Cardiac muscle cell (in vitro differentiated cells and primary cell): ENCODE data around the gene OSBPL9. TPM values are rescaled to one million over a fixed set of nuclear protein-coding genes. Genes with fewer than 3 reads are reported as not detected.

Experiments used
- DNase-seq, 2 donors: peaks; one replicate each; pipeline versions ENCODE4 v3.0.0 to v3.0.0-alpha.2; 2010 to 2017; ENCODE audit warnings: low read depth in 1 of 2, low spot score in 1 of 2
- H3K27ac ChIP-seq: fragments of 200-600 bp; sonication (generic); 2 replicates; pipeline ENCODE4 v1.5.1; 2016
- H3K27me3 ChIP-seq: fragments of 200-600 bp; sonication (generic); 2 replicates; pipeline ENCODE4 v1.6.0; 2016; ENCODE audit warnings: control low read depth
- H3K36me3 ChIP-seq: fragments of 200-600 bp; sonication (generic); 2 replicates; pipeline ENCODE4 v1.5.1; 2016; ENCODE audit warnings: control low read depth
- H3K4me1 ChIP-seq: fragments of 200-600 bp; sonication (generic); 2 replicates; pipeline ENCODE4 v1.8.1; 2017; ENCODE audit warnings: low read depth, mild to moderate bottlenecking, mixed run types
- H3K4me3 ChIP-seq: fragments of 200-600 bp; sonication (generic); 2 replicates; pipeline ENCODE4 v1.5.1; 2016; ENCODE audit warnings: mild to moderate bottlenecking
- H3K9me3 ChIP-seq: fragments of 200-600 bp; sonication (generic); 2 replicates; pipeline ENCODE4 v1.5.1; 2017; ENCODE audit warnings: low read depth, mild to moderate bottlenecking, control low read depth
- polyA plus RNA-seq: library from polyadenylated mRNA; unstranded; fragments of >200 nt; fragmentation: Nextera tagmentation; extraction: Ambion mirVana; gene quantifications from 2 replicates; pipeline ENCODE4 v1.2.1, GENCODE V29; 2016
- total RNA-seq: library from RNA; depleted of rRNA; stranded (reverse); fragments of >200 nt; gene quantifications from 2 replicates; pipeline ENCODE4 v1.2.3, GENCODE V29; 2016
- TF ChIP-seq, protein P1 (sequence below): IDR thresholded peaks from 2 replicates; pipeline ENCODE4 v1.5.1; 2012; ENCODE audit warnings: low read depth, mild to moderate bottlenecking, low read length

OSBPL9 gene
- total and polyA plus RNA-seq, 2 experiments from 2014 or later: 103 to 104 TPM

DNA sequence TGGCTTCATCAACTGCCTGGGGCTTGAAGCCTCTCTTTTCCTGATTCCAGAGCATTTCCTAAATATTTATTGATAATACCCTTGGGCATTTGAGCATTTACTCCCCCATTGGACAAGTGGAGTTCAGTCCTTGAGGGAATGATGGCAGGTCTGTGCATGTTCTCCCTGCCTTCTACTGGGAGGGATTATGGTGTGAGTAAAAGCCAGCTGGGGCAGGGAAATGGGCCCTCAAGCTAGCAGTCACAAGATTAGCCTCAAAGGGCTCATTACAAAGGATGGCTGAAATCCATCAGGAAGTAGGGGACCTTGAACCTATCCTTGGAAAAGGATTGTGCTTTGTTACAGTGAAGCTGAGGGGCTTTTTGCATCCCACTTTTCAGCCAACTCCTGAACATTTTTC lies 24.2 kb upstream of the OSBPL9 start:
- DNase-seq: no peak
- H3K36me3 ChIP-seq: no peaks in the 10 kb centered on the region
- H3K9me3 ChIP-seq: no peaks in the 10 kb centered on the region
- no peaks in the 10 kb centered on the region for H3K27me3 ChIP-seq
- no peaks in the 10 kb centered on the region for H3K4me1 ChIP-seq
- H3K27ac ChIP-seq: no peak overlapping the region
- no peak overlapping the region for H3K4me3 ChIP-seq
- TF ChIP-seq, protein P1, sequence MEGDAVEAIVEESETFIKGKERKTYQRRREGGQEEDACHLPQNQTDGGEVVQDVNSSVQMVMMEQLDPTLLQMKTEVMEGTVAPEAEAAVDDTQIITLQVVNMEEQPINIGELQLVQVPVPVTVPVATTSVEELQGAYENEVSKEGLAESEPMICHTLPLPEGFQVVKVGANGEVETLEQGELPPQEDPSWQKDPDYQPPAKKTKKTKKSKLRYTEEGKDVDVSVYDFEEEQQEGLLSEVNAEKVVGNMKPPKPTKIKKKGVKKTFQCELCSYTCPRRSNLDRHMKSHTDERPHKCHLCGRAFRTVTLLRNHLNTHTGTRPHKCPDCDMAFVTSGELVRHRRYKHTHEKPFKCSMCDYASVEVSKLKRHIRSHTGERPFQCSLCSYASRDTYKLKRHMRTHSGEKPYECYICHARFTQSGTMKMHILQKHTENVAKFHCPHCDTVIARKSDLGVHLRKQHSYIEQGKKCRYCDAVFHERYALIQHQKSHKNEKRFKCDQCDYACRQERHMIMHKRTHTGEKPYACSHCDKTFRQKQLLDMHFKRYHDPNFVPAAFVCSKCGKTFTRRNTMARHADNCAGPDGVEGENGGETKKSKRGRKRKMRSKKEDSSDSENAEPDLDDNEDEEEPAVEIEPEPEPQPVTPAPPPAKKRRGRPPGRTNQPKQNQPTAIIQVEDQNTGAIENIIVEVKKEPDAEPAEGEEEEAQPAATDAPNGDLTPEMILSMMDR: no peak

DNA sequence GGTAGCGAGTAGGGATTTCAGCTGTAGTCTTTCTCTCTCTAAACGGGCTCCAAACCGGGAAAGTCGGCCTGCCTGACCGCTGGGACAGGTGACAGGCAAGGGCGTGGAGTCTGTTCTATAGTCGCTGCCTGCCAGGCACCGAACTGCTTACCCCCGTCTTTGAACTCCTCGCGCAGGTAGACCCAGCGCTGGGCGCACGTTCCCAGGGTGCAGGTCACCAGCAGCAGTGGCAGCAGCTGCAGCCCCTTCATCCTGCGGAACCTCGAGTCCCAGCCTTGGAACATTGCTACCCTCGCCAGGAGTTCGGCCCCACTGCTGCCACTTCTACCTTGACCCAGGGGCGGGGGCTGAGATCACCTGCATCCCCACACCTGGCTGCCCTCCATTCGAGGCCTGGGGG lies 22.2 kb upstream of the OSBPL9 start:
- H3K27ac ChIP-seq: no peak overlapping the region
- H3K9me3 ChIP-seq: no peaks in the 10 kb centered on the region
- no peaks in the 10 kb centered on the region for H3K27me3 ChIP-seq
- H3K4me1 ChIP-seq: no peaks in the 10 kb centered on the region
- no peak overlapping the region for H3K4me3 ChIP-seq
- no peaks in the 10 kb centered on the region for H3K36me3 ChIP-seq
- DNase-seq: no peak
- TF ChIP-seq, protein P1: no peak

DNA sequence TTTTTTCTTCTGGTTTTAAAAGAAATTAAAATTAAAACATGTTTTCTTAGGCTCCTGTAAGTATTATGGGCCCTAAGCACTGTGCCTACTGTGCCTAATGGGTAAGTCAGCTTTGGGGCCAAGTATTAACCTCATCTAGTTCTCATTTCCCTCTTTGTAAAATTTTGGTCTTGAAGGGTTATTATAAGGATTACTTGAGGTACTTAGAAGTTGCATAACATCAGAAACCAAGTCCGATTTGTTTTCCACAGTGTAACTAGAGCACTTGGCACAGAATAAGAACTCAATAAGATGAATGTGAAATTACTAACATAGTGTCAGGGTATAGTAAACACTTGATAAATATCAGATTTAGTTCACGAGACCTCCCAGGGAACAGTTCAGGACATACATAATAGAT lies 16.4 kb upstream of the OSBPL9 start:
- Histone ChIP-seq H3K36me3 (no peaks in the 10 kb centered on the region), H3K27me3 (no peaks in the 10 kb centered on the region), H3K9me3 (no peaks in the 10 kb centered on the region), H3K4me1 (no peaks in the 10 kb centered on the region), H3K4me3 (no peak overlapping the region), H3K27ac (no peak overlapping the region)
- no peak for DNase-seq
- TF ChIP-seq, protein P1: no peak

DNA sequence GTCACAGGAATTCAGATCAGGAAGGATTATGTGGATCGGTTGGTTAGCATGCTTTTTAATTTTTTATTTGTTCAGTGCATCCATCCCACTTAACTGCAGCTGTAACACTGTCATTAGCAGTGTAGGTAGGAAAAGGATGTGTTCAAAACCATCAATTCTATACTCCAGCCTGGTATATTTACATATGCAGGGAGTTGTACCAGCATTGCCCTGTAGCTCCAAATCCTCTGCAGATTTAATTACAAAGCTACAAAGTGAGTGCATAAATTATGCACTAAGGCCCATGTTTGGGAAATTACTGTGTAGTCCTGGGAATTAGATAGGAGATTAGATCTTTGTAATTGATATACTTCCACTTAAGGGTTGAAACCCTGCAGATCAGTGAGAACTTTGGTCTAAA lies 15.9 kb upstream of the OSBPL9 start:
- DNase-seq: no peak
- no peaks in the 10 kb centered on the region for H3K4me1 ChIP-seq
- no peaks in the 10 kb centered on the region for H3K36me3 ChIP-seq
- H3K27me3 ChIP-seq: no peaks in the 10 kb centered on the region
- no peak overlapping the region for H3K4me3 ChIP-seq
- H3K27ac ChIP-seq: no peak overlapping the region
- no peaks in the 10 kb centered on the region for H3K9me3 ChIP-seq
- TF ChIP-seq, protein P1: no peak

DNA sequence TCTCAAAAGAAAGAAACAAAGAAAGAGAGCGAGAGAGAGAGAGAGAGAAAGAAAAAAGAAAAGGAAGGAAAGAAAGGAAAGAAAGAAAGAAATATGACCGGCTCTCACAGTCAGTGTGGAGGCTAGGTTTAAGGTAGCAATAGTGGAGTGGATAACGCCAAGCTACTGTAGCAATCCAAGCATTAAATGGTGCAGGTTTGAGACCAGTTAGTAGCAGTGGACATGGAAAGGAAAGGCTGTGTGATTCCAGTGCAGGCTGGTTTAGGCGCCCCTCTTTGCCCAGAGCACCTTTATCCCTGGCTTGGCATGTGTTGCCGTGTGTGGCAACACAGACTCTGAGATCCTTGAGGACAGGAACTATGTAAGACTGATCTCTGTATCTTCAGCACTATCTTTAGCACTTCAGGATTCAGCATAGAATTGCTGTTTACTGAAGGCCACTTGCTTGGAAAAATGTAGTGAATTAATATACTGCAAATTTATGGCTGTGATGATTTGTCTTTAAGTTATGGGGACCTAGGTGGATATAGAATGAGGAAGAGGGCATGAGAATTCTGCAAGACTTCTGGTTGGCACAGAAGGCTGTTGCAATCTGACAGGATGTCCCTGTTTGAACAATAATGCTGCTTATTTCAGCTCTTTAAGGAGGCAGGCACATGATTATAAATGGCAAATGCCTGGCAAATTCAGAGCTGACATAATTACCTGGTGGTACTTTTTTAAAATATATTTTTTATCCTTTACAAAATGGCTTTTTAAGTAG lies 10.8 kb upstream of the OSBPL9 start:
- TF ChIP-seq, protein P1: no peak
- DNase-seq: no peak
- H3K4me1 ChIP-seq: peaks cover 2% of the 10 kb centered on the region
- H3K36me3 ChIP-seq: no peaks in the 10 kb centered on the region
- no peak overlapping the region for H3K4me3 ChIP-seq
- no peaks in the 10 kb centered on the region for H3K9me3 ChIP-seq
- no peaks in the 10 kb centered on the region for H3K27me3 ChIP-seq
- no peak overlapping the region for H3K27ac ChIP-seq
